NCI-H526 treated with DMSO at 0.1 percent for 48 hours (cell line): ENCODE measurements around the gene EIF4B.
A peak's percentile ranks its signal among the peaks of the same experiment; 100 is the strongest.

ENCODE experiments used
- DNase-seq: peaks from one replicate; lab custom pipeline; 2025; lab: John Stamatoyannopoulos, UW

EIF4B gene

GRCh38 chr12:53047221-53048032, 41.2 kb downstream of the EIF4B start:
- DNase-seq = peak; percentile 59

DNA sequence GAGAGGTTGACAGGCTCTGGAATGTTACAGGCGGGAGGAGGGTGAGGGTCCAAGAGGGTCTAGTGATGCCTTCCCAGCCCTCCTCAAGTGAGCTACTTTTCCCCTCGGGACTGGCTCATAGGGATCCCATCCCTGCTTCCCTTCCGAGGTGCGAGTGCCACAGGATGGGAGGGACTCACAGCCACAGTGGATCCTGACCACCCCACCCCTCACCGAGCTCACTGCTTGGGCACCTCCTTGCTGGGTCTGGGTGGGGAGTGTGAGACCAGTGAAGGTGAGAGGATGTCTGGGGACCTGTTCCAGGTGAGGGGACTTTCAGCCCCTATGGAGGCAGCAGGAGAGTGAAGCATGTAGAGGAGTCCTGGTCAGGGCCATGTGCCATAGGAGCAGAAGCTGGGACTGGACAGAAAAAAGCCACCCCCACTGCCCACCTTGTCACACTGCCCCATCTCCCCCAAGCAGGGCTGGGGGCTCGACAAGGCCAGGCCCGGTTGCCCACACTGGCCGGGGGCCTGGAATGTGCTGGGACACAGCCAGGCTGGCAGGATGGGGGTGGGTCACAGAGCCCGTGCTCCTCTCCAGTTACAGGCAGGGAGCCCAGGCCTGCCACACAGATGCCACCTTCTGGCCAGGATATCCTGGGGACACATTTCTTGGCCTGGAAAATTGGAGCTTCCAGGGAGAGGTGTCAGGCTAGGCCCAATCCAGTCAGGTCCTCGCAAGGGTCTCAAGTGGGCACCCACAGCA, 42.0 kb downstream of the EIF4B start:
- DNase-seq = peak; percentile 12

DNA sequence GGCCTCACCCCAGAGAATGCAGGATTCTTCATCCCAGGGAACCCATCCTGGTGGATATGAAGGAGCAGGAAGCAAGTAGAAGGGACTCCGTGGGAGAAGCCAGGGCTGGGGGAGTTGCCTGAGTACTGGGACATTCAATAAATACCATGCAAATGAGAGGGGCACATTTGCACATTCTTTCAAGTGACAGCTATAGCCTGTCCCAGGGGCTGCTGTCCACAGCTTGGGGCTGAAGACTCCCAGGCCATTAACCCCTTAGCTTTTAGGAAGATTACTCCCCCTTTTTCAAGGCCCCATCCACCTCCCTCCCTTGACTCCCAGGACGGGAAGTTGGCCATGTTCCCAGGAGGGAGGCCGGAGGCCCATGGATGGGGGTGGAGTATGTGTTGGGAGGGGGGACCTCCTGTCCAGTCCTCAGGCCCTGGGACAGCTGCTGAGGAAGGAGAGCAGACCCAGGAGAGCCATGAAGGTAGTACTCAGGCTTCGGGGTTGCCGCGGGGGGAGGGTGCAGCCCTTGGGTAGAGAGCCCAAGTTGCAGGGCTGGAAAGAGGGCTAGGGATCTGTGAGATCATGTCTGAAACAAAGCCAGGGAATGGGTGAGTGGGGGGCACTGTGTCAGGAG, 42.6 kb downstream of the EIF4B start:
- DNase-seq = peak; percentile 14

DNA sequence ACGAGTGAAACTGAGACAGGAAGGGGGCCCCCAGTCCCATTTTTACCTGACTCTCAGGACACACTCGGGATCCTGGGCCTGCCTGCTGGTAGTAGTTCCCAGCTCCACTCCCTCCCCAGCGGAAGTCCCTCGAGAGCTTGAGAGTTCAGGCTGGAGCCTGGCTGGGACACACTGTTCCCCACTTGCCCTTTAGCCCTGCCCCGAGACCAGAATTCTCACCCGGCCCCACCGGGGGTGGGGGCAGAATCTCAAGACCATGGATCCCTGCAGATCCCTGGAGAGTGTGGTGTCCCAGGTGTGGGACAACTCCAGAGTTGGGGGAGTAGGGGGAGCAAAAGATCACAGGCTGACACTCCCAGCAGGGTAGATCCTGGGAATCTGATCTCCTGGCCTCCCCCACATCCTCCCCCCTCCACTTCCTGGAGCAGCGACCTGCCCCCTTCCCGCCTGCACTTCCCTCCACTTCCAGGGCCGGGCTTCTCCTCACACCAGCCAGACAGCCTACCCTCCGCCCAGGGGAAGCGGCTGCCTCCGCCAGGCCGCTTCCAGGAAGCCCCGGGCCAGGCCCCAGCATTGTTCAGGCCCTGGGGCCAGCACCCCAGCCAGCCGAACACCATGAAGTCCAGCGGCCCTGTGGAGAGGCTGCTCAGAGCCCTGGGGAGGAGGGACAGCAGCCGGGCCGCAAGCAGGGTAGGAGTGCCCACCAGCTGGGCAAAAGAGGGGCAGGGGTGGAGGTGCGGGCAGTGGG, 43.5 kb downstream of the EIF4B start, which contains the start of gene TNS2:
Gene TNS2, plus strand, starts transcription at position 495 of the 748 bp plus-strand sequence. Its CDS starts 121 bp downstream, at position 616.
- DNase-seq = no peak

GRCh38 chr12:53050426-53051057, 44.3 kb downstream of the EIF4B start:
- no peak for DNase-seq

DNA sequence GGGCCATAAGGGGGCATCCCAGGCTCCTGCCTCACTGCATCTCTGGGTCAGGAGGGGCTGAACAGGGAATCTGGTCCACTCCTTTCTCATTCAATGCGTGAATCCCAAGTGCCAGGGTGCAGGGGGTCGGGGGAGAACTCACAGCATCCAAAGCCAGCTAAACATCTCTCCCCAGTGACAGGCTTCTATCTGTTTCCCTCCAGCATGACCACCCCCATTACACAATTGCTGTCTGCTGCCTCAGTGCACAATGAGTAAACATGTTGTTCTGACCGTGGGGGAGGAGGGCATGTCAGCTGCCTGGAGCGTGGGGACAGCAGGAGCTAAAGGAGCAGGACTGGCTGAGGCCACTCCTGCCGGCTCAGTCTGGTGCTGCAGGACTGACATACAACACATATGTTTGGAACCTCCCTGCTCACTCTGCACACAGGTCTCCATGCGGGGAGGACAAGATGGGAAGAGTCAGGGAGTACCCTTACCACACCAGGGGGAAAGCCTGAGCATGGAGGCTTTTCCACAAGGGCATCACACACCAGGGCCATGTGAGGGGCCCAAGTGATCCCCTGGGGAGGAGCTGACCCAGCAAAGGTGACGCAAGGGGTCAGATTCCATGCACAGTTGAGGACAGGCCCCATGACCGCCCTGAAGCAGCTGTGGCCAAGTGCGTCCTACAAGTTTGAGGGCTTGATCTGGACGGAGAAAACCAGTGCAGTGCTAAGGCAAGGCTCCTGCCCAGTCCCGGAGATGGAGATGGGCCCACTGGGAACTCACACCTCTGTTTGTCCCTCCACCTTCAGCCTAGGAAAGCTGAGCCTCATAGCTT, 45.0 kb downstream of the EIF4B start:
- no peak for DNase-seq

DNA sequence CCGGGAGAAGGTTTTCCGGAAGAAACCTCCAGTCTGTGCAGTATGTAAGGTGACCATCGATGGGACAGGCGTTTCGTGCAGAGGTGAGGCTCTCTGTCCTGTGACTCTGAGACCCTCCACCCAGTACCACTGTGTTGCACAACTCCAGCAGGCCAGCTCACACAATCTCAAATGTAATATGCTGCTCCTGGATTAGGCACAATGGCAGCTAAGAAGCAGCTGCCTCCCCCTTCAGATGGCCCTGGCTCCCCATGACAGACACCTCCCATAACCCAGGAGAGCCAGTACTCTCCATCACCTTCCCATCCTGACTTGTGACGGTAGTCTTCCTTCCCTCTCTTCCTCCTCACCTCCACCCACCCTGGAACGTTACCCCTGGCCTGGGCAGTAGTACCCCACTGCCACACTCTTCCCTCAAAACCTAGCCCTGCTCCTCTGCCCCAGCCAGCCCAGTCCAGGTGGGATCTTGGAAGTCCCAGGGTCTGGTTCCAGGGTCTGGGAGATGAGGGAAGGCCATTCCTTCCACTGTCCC, 45.7 kb downstream of the EIF4B start:
- no peak for DNase-seq

- no peak for DNase-seq
Measured at GRCh38 chr12:53052419-53053217, 46.4 kb downstream of the EIF4B start.

DNA sequence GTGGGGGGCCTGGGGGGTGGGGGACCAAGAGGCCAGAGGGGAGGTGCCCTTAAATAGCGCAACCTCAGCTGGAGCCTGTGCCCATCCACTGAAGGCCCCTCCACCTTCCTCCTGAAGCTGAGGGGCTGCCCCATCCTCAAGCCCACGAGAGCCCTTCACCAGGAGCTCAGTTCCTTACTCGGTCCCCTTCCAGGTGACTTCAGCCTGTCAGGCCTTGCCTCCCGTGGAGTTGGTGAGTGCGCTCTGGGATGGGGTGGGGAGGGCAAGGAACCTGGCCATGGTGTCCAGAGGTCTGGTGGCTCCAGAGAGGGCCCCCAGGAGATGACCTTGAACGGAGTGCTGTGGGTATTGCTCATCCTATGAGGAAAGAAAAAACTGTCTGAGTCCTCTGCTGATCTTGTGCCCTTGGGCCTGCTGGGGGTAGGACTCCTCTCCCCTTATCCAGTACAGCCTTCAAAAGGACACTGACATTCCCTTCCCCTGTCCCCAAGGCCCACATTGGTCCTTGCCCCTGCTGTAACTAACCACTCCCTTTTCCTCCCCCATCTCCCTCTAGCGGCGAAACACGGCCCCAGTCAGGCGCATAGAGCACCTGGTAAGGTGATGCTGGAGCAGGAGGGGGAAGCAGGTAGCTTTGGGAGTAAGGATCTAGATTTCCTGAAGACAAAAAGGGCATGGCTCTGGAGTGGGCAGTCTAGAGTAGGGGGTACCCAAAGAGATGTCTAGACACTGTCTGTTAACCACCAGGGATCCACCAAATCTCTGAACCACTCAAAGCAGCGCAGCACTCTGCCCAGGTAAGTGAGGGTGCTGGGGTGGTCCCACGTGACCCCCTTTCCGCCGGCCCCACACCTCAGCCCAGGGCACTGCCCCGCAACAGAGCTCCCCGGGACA, 47.2 kb downstream of the EIF4B start:
- DNase-seq = peak; percentile 68

GRCh38 chr12:53054112-53054878, 48.0 kb downstream of the EIF4B start:
- DNase-seq = peak; percentile 93

DNA sequence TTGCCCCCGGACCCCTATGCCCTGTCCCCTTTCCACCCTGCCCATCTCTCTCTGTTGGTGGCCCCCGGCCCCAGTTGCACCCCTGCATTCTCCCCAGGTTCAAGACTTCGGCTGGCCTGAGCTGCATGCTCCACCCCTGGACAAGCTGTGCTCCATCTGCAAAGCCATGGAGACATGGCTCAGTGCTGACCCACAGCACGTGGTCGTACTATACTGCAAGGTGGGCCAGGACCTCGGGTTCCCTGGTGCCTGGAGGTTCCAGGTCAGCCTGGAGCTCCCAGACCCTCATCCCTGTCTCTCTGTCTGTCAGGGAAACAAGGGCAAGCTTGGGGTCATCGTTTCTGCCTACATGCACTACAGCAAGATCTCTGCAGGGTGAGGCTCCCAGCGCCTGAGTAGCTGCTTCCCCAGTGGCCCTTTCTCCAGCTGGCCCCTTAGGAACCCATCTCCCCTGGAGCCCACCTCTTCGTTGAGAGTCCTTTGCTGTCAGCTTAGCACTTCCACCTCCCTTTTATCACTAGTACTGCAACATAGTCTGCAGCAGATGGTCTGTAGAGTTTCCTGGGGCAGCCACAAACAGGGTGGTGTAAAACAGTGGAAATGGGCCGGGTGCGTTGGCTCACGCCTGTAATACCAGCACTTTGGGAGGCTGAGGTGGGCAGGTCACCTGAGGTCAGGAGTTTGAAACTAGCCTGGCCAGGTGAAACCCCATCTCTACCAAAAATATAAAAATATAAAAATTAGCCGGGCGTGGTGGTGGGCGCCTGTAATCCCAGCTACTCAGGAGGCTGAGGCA, 49.4 kb downstream of the EIF4B start:
- DNase-seq = no peak

DNA sequence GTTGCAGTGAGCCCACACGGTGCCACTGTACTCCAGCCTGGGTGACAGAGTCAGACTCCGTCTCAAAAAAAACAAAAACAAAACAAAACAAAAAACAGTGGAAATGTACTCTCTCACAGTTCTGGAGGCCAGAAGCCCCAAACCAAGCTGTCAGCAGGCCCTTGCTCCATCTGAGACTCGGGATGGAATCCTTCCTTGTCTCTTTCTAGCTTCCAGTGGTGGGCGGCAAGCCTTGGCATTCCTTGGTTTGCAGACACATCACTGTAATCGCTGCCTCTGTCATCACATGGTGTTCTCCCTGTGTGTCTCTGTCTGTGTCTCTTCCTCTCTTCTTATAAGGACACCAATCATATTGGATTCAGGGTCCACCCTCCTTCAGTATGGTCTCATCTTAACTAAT, 50.0 kb downstream of the EIF4B start:
- no peak for DNase-seq

DNA sequence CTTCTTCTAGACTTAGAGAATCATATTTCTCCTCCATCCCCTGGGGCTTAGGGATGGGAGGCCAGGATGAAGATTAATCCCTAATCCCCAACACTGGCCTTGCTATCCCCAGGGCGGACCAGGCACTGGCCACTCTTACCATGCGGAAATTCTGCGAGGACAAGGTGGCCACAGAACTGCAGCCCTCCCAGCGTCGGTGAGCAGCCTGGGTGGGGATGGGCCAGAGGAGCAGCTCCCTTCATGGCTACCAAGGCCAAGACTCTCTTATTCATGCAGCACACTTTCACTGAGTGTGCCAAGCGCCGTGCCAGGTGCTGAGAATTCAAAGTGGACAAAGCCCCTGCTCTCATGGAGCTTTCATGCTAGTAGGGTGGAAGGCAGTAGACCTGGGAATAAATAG, 50.6 kb downstream of the EIF4B start:
- no peak for DNase-seq

GRCh38 chr12:53057816-53058500, 51.7 kb downstream of the EIF4B start:
- DNase-seq = no peak

GRCh38 chr12:53058674-53059433, 52.6 kb downstream of the EIF4B start:
- DNase-seq = no peak
